Left ventricle myocardium superior (tissue), 1 donor: ENCODE results near the gene WWTR1. TPM values are rescaled to one million over a fixed set of nuclear protein-coding genes. Genes with fewer than 3 reads are reported as not detected.

ENCODE experiments used
- ATAC-seq: fragments of 200-7000 bp; cut with Tn5 transposase; one replicate; pipeline ENCODE4 v1.9.1; 2020; ENCODE audit warnings: mild to moderate bottlenecking, moderate library complexity
- DNase-seq: peaks from one replicate; pipeline ENCODE4 v3.0.0-alpha.2; 2020
- intact Hi-C: fragments of 100-400 bp; cut with micrococcal nuclease; formaldehyde crosslinking; loops from one replicate; pipeline ENCODE4 v1.11.0; 2022
- total RNA-seq: library from RNA; stranded (reverse); fragmentation: NEBNext Ultra II Directional; extraction: Animal tissue kit (Norgen Biotek cat#: 25700); gene quantifications from one replicate; pipeline ENCODE4 v1.2.1, GENCODE V29; 2021
- donor health status: DM: no; HTN: yes; CAD: no; lungs with severe emphysema.

Gene WWTR1
- total RNA-seq, 1 donor from 2014 or later, result 40.0 TPM

- intact Hi-C loops, result loop anchor here (10.0 kb wide), 1 partner anchor 346 kb away; the partner anchor contains the start of gene HPS3
- DNase-seq (no peak), ATAC-seq (no peak)
These were observed 187.4 kb downstream of the WWTR1 start for GRCh38 chr3:149470381-149470780.

- intact Hi-C loops, result no loop called here
- ATAC-seq, result no peak
These were observed 189.2 kb downstream of the WWTR1 start for GRCh38 chr3:149468504-149469212.

More at GRCh38 chr3:149468504-149469212, 189.2 kb downstream of the WWTR1 start:
- no peak for DNase-seq

Other genes starting within 250 kb of the WWTR1 start
- not detected for gene TM4SF4, start 183.3 kb downstream of the WWTR1 start, total RNA-seq
- 16.8 TPM for gene COMMD2, start 94.5 kb upstream of the WWTR1 start, total RNA-seq
- gene ANKUB1, start 134.5 kb upstream of the WWTR1 start, total RNA-seq, result not detected
- gene RNF13, start 155.2 kb upstream of the WWTR1 start, total RNA-seq, result 51.2 TPM